Measurements from ENCODE around the gene CDKN1A. TPM values are rescaled to one million over a fixed set of nuclear protein-coding genes. Genes with fewer than 3 reads are reported as not detected.
A peak's percentile ranks its signal among the peaks of the same experiment; 100 is the strongest.

The CDKN1A gene
- 196 and 290 TPM in 2 replicates for total RNA-seq

DNA sequence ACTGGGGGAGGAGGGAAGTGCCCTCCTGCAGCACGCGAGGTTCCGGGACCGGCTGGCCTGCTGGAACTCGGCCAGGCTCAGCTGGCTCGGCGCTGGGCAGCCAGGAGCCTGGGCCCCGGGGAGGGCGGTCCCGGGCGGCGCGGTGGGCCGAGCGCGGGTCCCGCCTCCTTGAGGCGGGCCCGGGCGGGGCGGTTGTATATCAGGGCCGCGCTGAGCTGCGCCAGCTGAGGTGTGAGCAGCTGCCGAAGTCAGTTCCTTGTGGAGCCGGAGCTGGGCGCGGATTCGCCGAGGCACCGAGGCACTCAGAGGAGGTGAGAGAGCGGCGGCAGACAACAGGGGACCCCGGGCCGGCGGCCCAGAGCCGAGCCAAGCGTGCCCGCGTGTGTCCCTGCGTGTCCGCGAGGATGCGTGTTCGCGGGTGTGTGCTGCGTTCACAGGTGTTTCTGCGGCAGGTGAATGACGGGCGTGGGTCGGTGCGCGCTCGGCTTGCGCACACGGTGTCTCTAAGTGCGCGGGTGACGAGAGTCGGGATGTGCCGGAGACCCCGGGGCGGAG lies at the start of gene CDKN1A:
TSS of gene CDKN1A (plus strand) at position 227 of the 555 bp plus-strand sequence. CDS start 5,388 bp downstream, outside the sequence.

DNA sequence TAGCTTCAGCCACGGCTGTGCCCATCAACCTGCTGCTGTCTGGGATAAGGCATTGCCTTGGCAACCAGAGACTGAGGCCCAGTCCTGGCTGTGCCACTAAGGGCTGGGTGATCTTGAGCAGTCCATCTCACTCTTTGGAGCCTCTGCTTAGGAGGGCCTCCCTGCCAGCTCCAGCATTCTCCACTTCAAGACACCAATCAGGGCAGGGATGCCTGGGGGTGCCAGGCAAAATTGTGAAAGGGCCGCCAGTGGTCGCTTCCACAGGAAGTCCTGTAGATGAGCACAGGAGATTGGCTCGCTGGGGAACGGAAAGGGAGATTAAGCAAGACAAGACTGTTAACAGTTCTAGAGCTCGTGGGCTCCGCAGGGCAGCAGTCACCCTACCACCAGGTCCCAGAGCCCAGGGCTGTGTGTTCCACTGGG lies 19.0 kb downstream of the CDKN1A start, which contains the start of gene RAB44:
TSS of gene RAB44 (plus strand) at position 346 of the 423 bp plus-strand sequence. CDS start 6,410 bp downstream, outside the sequence.

Small RNA genes within 50 kb of the gene (small RNA-seq; reads per million reads assigned to genes)
- gene RF00019 (not detected), gene RNU1-88P (32.8 reads per million, percentile 98 among the genes with 10 or more reads in this experiment)

Other genes with a start within 250 kb of the CDKN1A start
- under 0.01 TPM in 1 of 2 replicates, not detected in the other for gene PXT1, start 235.9 kb upstream of the CDKN1A start, total RNA-seq
- gene KCTD20, start 235.7 kb upstream of the CDKN1A start, total RNA-seq = 78.7 and 90.8 TPM in 2 replicates
- 14.0 and 21.6 TPM in 2 replicates for gene STK38, start 131.2 kb upstream of the CDKN1A start, total RNA-seq
- 302 and 438 TPM in 2 replicates for gene SRSF3, start 84.4 kb upstream of the CDKN1A start, total RNA-seq
- gene RAB44, start 19.1 kb downstream of the CDKN1A start, total RNA-seq = under 0.01 TPM in 1 of 2 replicates, not detected in the other
- gene CPNE5, start 160.7 kb downstream of the CDKN1A start, total RNA-seq = 10.1 and 23.5 TPM in 2 replicates
- 34.9 and 38.1 TPM in 2 replicates for gene PPIL1, start 196.1 kb downstream of the CDKN1A start, total RNA-seq
- gene C6orf89, start 207.2 kb downstream of the CDKN1A start, total RNA-seq = 40.8 and 41.3 TPM in 2 replicates